CD4-positive, alpha-beta T cell (primary cell): Measurements from ENCODE around the gene SEMA6D. TPM values are rescaled to one million over a fixed set of nuclear protein-coding genes. Genes with fewer than 3 reads are reported as not detected.

Experiments
- ATAC-seq: fragments of 200-7000 bp; cut with Tn5 transposase; one replicate; pipeline ENCODE4 v1.10.0; 2022; ENCODE audit warnings: mild to moderate bottlenecking; ENCODE audit not compliant: poor library complexity
- CTCF ChIA-PET: fragments of 350-600 bp; sonication (Branson Sonifier 250); formaldehyde crosslinking; loops from one replicate; lab custom pipeline; 2021; ENCODE audit warnings: antibody characterized with exemption, inconsistent platforms; lab: Charles Lee
- POLR2A ChIA-PET: fragments of 350-600 bp; sonication (Branson Sonifier 250); formaldehyde crosslinking; loops from one replicate; lab custom pipeline; 2021; ENCODE audit warnings: antibody characterized with exemption, inconsistent platforms; lab: Charles Lee
- DNase-seq, 14 experiments: peaks; one replicate each; pipeline ENCODE4 v3.0.0-alpha.2; 2013 to 2020; ENCODE audit warnings: mixed read lengths in 2 of 14
- H3K27ac ChIP-seq, 2 donors: one replicate each; pipeline versions ENCODE4 v1.5.1 to v1.7.0; 2013; ENCODE audit warnings: low read length in 2 of 2, low read depth in 1 of 2, mild to moderate bottlenecking in 1 of 2
- H3K27me3 ChIP-seq, 2 experiments: 1 replicate in 1 of 2; 2 replicates in 1 of 2; pipeline versions ENCODE4 v1.6.1 to v1.7.0; 2013; ENCODE audit warnings: low read length in 2 of 2, control low read depth in 1 of 2, mild to moderate bottlenecking in 1 of 2, moderate library complexity in 1 of 2; ENCODE audit not compliant: insufficient read depth in 2 of 2, control insufficient read depth in 1 of 2
- H3K36me3 ChIP-seq: one replicate; pipeline ENCODE4 v1.6.1; 2013; ENCODE audit warnings: low read length, control low read depth; ENCODE audit not compliant: insufficient read depth
- H3K4me1 ChIP-seq: one replicate; pipeline ENCODE4 v1.6.1; 2013; ENCODE audit warnings: low read length, control low read depth; ENCODE audit not compliant: insufficient read depth
- H3K4me3 ChIP-seq: one replicate; pipeline ENCODE4 v1.5.1; 2013; ENCODE audit warnings: mild to moderate bottlenecking, low read length, moderate library complexity
- H3K9me3 ChIP-seq, 2 experiments: 1 replicate in 1 of 2; 2 replicates in 1 of 2; pipeline versions ENCODE4 v1.6.1 to v1.7.0; 2013; ENCODE audit warnings: low read length in 2 of 2, mild to moderate bottlenecking in 2 of 2, control low read depth in 1 of 2, moderate library complexity in 1 of 2; ENCODE audit not compliant: control insufficient read depth in 1 of 2, insufficient read depth in 1 of 2
- H3K27ac Mint-ChIP-seq: one replicate; pipeline ENCODE4 v1.8.0; 2020; ENCODE audit warnings: mixed read lengths
- H3K27me3 Mint-ChIP-seq: one replicate; pipeline ENCODE4 v1.8.0; 2021; ENCODE audit warnings: mixed read lengths
- H3K36me3 Mint-ChIP-seq: one replicate; pipeline ENCODE4 v1.8.0; 2021; ENCODE audit warnings: low read depth, mixed read lengths
- H3K4me1 Mint-ChIP-seq: one replicate; pipeline ENCODE4 v1.8.0; 2021; ENCODE audit warnings: low read depth, mixed read lengths
- H3K4me3 Mint-ChIP-seq: one replicate; pipeline ENCODE4 v1.8.0; 2020; ENCODE audit warnings: mild to moderate bottlenecking, mixed read lengths
- H3K9me3 Mint-ChIP-seq: one replicate; pipeline ENCODE4 v1.8.0; 2020; ENCODE audit warnings: mixed read lengths
- intact Hi-C, 2 experiments: fragments of 100-400 bp; cut with DNase I in 1 of 2; cut with micrococcal nuclease in 1 of 2; formaldehyde crosslinking; loops; one replicate each; pipeline versions ENCODE4 v1.15.1 to v1.9.0; 2023 to 2025; cut with DNase I, micrococcal nuclease
- total RNA-seq, 174 experiments: library from RNA in 2 of 174; stranded (reverse) in 2 of 174; gene quantifications; one replicate each; pipeline ENCODE4 v1.2.3 and lab custom pipeline; 2021 to 2026
- TF ChIP-seq, protein P1 (sequence below): fragments of 200-600 bp; IDR thresholded peaks from one replicate; pipeline ENCODE4 v1.8.0; 2022; ENCODE audit warnings: antibody characterized with exemption, mild to moderate bottlenecking

The SEMA6D gene
- total RNA-seq, 2 experiments from 2014 or later = not detected

DNA sequence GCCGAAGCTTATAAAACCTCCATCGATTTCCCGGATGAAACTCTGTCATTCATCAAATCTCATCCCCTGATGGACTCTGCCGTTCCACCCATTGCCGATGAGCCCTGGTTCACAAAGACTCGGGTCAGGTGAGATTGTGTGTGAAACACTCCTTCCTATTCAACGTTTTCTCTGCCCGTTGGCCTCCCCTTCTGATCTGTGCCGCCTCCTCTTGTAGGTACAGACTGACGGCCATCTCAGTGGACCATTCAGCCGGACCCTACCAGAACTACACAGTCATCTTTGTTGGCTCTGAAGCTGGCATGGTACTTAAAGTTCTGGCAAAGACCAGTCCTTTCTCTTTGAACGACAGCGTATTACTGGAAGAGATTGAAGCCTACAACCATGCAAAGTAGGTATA, 47.4 kb downstream of the SEMA6D start:
- no peak overlapping the region for H3K4me3 ChIP-seq
- peaks cover 0 to 6% of the 10 kb centered on the region in 2 experiments for H3K9me3 ChIP-seq
- no peak for DNase-seq
- Mint-ChIP-seq H3K4me3 (no peak overlapping the region), H3K4me1 (no peaks in the 10 kb centered on the region), H3K36me3 (no peaks in the 10 kb centered on the region), H3K9me3 (peaks cover 2% of the 10 kb centered on the region), H3K27me3 (no peaks in the 10 kb centered on the region), H3K27ac (no peak overlapping the region)
- no peak overlapping the region for H3K27ac ChIP-seq
- ChIA-PET POLR2A (no interaction called here), CTCF (no interaction called here)
- H3K27me3 ChIP-seq = no peaks in the 10 kb centered on the region
- TF ChIP-seq, protein P1, sequence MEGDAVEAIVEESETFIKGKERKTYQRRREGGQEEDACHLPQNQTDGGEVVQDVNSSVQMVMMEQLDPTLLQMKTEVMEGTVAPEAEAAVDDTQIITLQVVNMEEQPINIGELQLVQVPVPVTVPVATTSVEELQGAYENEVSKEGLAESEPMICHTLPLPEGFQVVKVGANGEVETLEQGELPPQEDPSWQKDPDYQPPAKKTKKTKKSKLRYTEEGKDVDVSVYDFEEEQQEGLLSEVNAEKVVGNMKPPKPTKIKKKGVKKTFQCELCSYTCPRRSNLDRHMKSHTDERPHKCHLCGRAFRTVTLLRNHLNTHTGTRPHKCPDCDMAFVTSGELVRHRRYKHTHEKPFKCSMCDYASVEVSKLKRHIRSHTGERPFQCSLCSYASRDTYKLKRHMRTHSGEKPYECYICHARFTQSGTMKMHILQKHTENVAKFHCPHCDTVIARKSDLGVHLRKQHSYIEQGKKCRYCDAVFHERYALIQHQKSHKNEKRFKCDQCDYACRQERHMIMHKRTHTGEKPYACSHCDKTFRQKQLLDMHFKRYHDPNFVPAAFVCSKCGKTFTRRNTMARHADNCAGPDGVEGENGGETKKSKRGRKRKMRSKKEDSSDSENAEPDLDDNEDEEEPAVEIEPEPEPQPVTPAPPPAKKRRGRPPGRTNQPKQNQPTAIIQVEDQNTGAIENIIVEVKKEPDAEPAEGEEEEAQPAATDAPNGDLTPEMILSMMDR = no peak
- ATAC-seq = no peak
- intact Hi-C loops = no loop called here
- no peaks in the 10 kb centered on the region for H3K4me1 ChIP-seq
- H3K36me3 ChIP-seq = no peaks in the 10 kb centered on the region

DNA sequence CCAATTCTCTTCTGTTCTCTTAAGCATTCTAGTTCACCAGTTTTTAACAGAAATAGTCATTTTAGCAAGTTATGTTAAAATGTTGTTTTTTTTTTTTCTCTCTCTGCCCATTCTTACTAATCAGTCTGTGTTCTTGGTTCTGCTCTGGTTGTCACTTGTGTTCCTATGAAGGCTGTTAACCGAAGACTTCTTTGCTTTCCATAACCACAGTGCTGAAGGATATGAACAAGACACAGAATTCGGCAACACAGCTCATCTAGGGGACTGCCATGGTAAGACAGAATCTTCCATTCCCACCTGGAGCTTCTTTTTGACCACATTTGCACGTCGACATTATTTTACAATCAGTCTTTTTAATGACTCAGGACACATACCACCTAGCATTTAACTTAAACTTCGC, 49.1 kb downstream of the SEMA6D start:
- Mint-ChIP-seq H3K4me1 (no peaks in the 10 kb centered on the region), H3K27me3 (no peaks in the 10 kb centered on the region), H3K27ac (no peak overlapping the region), H3K9me3 (peaks cover 2% of the 10 kb centered on the region), H3K4me3 (no peak overlapping the region), H3K36me3 (no peaks in the 10 kb centered on the region)
- Histone ChIP-seq H3K4me3 (no peak overlapping the region), H3K4me1 (no peaks in the 10 kb centered on the region), H3K36me3 (no peaks in the 10 kb centered on the region), H3K27me3 (no peaks in the 10 kb centered on the region), H3K27ac (no peak overlapping the region), H3K9me3 (peaks cover 0 to 6% of the 10 kb centered on the region in 2 experiments)
- POLR2A ChIA-PET = no interaction called here
- ATAC-seq = no peak
- CTCF ChIA-PET = no interaction called here
- TF ChIP-seq, protein P1 = no peak
- DNase-seq = no peak
- intact Hi-C loops = no loop called here

DNA sequence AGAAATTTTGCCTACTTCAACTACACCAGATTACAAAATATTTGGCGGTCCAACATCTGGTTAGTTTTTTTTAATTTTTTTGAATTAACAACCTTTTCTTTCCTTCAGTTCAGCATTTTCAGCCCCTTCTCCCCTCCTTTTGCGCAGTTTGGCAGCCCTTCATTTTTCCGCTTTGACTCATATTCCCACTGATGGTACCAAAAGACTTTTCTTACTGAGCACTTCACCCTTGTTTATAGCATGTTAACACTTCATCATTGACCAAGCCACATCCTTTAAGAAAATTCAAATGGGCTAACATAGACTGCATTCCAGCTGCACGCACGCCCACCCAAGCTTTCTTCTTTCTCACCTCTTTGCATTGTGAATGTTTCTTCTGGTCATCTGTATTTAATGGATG, 49.7 kb downstream of the SEMA6D start:
- ATAC-seq (no peak), DNase-seq (no peak)
- intact Hi-C loops = no loop called here
- TF ChIP-seq, protein P1 = no peak
- H3K9me3 Mint-ChIP-seq = peaks cover 2% of the 10 kb centered on the region
- ChIA-PET POLR2A (no interaction called here), CTCF (no interaction called here)
- Histone ChIP-seq H3K36me3 (no peaks in the 10 kb centered on the region), H3K9me3 (peaks cover 0 to 6% of the 10 kb centered on the region in 2 experiments), H3K27ac (no peak overlapping the region), H3K4me3 (no peak overlapping the region), H3K4me1 (no peaks in the 10 kb centered on the region), H3K27me3 (no peaks in the 10 kb centered on the region)
- H3K4me3 Mint-ChIP-seq = no peak overlapping the region
- no peaks in the 10 kb centered on the region for H3K4me1 Mint-ChIP-seq
- H3K36me3 Mint-ChIP-seq = no peaks in the 10 kb centered on the region
- H3K27ac Mint-ChIP-seq = no peak overlapping the region
- H3K27me3 Mint-ChIP-seq = no peaks in the 10 kb centered on the region
